ENCODE measurements around the gene TTC28.
"Not testable (repeated sequence)": the region's sequence is repeated elsewhere in the genome, so short reads cannot be mapped to it uniquely, and the experiment has no call there.

TTC28 gene

DNA sequence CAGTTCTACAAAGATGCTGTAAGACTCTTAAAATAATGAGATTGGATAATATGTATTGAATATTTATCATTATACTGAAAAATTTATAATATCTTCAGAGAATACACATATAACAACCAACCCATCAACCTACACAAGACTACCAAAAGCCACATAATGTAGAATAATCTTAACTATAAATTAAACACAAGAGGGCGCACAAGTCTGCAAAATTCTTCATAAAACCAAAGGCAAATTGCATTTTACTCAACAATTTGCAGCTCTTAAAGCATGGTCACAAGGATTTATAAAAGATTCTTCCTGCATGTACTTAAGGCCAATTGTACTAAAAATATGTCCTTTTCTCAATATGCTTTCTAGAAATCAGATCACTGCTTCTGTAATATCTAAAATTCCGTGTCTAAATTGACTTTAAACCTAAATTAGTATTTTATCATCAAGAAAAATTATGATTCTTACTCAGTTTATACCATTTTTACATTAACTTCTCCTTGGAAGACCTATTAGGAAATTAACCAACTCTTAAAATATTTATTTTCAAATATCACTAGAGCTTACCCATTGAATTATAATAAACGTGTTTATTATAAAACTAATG, 79.0 kb downstream of the TTC28 start:
- peak; percentile 36 for DNase-seq

DNA sequence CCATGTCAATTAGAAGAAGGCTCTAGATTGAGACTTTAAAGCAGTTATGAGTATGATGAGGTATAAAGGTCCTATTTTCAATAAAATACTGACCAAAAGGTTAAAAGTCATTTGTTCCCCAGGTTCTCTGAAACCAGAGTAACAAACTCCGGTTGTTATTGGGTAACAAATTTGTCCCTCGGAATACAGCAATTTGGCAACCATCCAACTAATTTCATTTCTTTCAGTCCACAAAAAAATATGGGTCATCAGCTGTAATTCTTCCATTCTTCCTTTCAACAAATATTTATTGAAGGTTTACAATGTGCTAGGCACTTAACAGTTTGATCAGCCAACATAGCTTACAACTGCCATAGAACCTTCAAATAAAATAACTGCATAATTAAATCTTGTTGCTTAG, 79.9 kb downstream of the TTC28 start:
- no peak for DNase-seq

DNA sequence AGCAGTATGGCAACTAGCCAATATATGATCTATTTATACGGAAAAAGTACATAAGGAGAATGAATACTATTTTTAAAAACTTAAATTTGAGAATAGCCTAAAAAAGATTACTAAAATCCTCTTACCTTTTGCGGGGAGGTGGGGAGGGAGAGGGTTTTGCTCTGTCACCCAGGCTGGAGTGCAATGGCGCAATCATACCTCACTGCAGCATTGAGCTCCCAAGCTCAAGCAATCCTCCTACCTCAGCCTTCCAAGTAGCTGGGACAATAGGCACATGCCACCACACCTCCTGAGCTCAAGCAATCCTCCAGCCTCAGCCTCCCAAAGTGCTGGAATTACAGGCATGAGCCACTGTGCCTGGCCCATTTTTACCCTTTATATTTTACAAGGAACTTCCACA, 82.0 kb downstream of the TTC28 start:
- no peak for DNase-seq

DNA sequence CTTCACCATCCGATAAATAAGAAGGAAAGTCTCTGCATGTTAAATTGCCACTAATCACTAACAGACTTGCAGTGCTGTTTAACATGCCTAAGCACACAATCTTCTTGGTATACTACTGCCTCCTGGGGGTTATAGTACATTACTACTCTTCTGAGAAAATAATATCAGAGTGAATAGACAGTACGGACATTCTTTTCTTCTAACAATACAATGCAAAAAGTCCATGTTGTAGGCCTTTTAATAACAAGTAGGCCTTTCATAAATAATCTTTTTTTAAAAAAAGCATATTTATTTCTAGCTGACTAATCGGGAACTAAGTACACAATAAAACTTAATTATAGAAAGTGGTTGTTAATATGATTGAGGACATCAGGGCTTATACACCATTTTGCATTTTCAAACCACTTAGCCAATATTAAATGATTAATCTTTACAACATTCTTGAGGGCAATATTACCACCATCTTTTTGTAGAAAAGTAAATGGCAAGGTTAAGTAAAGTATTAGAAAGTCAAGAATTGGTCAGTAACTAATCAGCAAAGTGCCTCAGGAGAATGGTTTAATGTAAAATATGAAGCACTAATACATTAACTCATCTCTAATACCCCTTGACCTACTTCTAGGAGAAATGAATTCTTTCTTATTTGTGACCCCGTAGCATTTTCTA, 84.7 kb downstream of the TTC28 start:
- no peak for DNase-seq

DNA sequence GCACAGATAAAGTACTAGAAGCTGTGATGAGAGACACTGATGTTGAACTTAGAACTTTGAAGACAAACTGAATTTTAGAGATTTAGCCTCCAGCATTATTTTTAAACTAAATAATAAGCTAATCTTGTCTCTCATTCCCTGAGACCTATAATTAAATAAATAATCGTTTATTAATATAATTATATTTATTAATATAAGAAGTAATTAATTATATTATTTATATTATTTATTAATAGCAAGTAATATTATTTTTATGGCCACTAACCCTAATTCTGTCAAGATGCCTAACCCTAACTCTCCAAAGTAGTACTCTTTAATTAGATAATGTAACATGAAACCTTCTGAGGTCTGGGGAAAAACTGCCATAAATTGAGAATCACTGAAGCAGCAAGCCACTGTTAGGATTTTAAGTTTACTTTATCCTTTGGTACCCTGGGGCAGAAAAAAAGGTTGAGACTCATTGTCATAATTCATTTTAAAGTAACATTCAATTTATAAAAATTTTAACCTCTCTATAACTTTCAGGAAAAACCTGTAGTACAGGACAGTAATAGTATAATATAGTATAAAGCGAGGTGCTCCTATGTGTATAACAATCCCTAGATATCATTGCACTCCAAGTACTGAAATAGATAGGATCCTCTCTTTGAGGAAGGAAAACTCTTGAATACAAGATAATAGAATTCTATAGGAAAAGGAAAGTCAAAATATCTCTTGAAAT, 85.4 kb downstream of the TTC28 start:
- DNase-seq, result no peak

DNA sequence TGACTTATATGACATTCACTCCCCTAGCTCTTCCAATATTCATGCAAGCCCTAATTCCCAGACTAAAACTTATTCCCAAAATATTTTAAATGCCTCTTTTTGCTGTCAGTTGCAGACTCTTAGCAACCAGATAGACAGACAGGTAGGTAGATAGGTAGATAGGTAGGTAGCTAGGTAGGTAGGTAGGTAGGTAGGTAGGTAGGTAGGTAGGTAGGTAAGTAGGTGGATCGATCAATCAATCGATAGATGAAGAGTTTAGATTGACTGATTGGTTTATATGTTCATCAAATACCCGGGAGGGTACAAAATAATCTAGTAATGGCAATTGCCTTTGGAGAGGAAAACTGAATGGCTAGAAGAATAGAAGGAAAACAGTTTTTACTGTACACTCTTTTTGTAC, 86.3 kb downstream of the TTC28 start:
- no peak for DNase-seq

DNA sequence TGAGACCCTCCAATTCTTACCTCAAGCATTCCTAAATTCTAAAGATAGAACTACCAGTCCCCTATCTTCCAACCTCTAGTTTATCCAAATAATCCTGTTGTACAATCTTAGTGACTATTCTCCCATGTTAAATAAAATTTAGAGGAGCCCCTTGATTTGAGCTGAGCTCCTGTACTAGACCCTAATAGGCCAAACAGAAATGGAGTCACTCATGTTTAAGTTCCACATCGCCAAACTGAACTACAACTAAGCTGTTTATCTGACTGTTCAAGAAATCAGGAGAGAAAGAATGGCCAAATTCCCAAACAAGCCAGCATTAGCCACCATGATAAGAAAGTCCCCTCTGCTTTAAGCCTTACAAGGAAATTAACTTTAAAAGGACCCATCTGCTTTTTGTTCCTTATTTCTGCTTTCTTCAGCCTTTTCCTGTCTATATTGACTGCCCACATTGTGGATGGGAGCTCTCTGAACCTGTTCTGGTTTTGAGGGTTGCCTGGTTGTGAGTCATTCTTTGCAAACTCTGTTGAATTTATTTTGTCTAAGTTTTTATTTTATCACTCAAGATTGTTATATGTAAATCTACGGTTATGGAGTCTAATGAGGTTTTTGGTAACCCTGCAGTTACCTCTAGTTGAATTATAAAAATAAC, 90.4 kb downstream of the TTC28 start:
- DNase-seq, result no peak

DNA sequence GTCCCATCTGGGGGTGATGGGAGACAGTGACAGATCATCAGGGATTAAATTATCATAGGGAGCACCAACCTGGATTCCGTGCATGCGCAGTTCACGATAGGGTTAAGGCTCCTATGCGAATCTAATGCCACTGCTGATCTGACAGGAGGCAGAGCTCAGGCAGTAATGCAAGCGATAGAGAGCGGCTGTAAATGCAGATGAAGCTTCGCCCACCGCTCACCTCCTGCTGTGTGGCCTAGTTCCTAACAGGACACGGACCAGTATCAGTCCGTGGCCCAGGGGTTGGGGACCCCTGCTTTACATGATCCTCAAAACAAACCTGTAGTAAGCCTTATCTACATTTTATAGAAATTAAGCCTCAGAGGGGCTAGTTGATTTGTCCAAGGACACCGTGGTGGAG, 94.3 kb downstream of the TTC28 start:
- DNase-seq, result no peak

DNA sequence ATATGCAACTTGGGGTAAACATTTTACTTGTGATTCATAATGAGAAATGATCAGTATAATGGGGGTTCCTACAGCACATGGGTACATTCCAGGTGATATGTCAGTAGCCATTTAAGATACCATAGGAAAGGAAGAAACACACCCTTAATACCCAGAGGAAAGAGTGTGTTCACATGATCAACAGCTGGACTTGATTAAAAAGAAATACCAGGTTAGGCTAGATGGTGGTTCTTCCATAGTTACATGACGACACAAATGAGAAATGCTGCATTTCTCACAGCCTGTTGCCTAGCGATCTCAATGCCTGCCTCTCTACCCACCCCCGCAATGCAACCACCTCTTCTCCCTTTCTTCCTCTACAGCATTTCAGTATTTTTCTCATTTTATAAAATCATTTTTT, 96.8 kb downstream of the TTC28 start:
- no peak for DNase-seq

DNA sequence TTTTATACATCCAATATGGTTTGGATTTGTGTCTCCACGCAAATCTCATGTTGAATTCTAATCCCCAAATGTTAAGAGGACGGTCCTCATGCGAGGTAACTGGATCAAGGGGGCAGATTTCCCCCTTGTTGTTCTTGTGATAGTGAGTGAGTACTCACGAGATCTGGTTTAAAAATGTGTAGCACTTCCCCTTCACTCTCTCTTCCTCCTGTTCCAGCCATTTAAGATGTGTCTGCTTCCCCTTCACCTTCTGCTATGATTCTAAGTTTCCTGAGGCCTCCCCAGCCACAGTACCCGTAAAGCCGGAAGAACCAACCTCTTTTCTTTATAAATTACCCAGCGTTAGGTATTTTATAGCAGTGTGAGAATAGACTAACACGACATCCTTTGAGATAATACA, 98.6 kb downstream of the TTC28 start:
- no peak for DNase-seq

DNA sequence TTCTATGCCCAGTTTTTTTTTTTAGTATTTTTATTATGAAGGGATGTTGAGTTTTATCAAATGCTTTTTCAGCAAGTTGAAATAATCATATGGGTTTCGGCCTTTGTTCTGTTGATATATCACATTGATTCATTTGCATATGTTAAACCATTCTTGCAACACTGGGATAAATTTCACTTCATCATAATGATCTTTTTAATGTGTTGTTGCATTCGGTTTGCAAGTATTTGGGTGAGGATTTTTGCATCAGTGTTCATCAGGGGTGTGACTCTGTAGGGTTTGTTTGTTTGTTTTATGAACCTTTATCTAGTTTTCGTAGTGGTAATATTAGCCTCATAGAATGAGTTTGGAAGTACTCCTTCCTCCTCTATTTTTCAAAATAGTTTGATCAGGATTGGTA, 103.5 kb downstream of the TTC28 start:
- no peak for DNase-seq

DNA sequence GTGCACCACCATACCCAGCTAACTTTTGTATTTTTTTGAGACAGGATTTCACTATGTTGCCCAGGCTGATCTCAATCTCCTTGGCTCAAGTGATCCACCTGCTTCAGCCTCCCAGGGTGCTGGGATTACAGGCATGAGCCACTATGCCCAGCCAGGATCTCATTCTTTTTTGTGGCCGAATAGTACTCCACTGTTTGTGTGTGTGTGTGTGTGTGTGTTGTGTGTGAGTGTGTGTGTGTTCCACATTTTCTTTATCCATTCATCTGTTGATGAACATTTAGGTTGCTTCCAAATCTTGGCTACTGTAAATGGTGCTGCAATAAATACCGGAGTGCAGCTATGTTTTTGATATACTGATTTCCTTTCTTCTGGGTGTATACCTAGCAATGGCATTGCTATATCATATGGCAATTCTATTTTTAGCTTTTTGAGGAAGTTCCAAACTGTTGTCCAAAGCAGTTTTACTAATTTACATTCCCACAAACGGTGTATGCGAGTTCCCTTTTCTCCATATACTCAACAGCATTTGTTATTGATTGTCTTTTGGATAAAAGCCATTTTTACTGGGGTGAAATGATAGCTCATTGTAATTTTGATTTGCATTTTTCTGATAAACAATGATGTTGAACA, 105.4 kb downstream of the TTC28 start:
- no peak for DNase-seq

DNA sequence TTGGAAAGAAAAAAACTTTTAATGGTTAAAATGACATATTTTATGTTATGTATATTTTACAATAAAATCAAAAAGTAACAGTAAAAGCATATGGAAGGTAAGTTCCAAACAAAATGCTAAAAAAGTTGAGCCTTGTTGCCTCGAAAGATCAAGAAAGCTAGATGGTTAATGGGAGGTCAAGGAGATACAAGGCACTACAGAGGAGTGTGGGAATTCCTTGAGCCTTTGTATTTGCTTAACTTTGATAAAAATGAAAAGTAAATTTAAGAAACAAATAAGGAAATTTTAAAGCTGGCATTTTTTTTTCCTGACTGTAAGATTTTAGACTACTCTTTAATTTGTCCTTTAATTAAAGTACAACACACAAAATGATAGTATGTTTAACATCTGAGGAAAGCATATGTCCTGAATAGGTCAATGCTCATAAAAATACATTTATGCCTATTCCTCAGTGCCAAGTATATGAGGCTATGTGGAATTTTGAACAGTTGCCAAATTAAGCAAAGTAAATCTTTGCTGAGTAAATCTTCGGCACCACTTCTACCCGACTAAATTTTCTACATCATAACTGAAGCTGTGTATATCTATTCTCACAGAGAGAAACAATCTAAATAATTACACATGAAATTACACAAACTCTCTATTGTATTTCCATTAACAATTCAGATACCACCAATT, 108.8 kb downstream of the TTC28 start:
- no peak for DNase-seq

DNA sequence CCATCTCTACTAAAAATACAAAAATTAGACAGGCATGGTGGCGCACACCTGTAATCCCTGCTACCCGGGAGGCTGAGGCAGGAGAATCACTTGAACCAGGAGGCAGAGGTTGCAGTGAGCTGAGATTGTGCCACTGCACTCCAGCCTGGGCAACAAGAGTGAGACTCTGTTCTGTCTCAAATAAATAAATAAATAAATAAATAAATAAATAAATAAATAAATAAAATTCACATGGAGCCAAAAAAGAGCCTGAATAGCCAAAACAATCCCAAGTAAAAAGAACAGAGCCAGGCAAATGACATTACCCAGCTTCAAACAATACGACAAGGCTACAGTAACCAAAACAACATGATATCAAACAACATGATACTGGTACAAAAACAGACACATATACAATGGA, 110.7 kb downstream of the TTC28 start:
- not testable (repeated sequence) for DNase-seq

DNA sequence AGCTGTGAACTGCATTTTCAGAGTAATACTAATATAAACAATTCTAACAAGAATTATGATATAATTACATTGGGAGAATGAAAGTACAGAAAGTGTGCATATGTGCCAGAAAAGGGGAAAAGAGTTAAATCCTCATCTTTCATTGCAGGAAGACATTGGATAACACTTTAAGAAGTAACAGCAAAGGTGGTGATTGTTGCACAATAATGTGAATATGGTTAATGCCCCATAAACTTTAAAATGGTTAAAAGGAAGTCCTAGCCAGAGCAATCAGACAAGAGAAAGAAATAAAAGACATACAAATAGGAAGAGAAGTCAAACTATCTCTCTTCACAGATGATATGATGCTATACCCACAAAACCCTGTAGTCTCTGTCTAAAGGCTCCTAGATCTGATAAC, 111.5 kb downstream of the TTC28 start:
- no peak for DNase-seq

DNA sequence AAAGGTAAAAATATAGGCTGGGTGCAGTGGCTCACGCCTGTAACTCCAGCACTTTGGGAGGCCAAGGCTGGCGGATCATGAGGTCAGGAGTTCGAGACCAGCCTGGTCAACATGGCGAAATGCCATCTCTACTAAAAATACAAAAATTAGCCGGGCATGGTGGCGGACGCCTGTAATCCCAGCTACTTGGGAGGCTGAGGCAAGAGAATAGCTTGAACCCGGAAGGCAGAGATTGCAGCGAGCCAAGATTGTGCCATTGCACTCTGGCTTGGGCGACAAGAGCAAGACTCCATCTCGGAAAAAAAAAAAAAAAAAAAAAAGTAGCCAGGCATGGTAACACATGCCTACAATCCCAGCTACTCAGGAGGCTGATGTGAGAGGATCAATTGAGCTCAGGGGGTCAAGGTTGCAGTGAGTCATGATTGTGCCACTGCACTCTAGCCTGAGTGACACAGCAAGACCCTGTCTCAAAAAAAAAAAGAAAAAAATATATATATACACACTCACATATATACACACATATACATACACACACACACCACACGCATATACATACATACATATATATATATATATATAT, 112.6 kb downstream of the TTC28 start:
- DNase-seq, result not testable (repeated sequence)

DNA sequence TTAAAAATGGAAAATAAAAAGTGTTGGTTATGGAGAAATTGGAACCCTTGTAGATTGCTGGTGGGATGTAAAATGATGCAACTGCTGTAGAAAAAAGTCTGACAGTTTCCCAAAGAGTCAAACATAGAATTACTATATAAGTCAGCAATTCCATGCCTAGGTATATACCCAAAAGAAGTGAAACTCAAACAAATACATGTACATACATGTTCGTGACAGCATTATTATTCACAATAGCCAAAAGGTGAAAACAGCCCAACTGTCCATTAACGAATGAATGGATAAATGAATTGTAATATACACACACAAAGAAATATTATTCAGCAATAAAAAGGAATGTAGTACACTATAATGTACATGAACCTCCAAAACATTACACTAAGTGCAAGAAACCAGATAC, 116.0 kb downstream of the TTC28 start:
- no peak for DNase-seq

DNA sequence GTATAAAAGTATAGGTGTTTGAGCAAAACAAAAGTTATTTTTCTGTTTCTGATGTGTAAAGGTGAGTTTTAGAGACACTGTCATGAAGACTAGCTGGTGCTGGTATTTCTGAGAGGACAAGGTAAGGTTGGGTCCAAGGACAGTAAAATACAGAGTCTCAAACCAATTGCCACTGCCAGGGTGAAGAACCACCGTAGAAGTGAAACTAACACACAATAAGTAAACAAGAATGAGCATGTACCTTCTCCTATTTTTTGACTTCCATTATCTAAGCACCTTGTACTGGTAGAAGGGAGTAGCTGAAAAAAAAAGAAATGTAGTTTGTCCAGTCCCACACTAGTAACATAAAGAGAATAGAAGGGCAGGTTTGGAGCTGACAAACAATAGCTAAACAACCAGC, 117.3 kb downstream of the TTC28 start:
- DNase-seq, result no peak

DNA sequence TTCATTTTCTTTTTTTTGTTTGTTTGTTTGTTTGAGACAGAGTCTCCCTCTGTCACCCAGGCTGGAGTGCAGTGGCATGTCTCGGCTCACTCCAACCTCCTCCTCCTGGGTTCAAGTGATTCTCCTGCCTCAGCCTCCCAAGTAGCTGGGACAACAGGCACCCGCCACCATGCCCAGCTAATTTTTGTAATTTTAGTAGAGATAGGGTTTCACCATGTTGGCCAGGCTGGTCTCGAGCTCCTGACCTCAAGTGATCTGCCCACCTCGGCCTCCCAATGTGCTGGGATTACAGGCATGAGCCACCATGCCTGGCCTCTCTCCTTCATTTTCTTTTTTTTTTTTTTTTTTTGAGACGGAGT, 118.9 kb downstream of the TTC28 start:
- DNase-seq, result not testable (repeated sequence)

DNA sequence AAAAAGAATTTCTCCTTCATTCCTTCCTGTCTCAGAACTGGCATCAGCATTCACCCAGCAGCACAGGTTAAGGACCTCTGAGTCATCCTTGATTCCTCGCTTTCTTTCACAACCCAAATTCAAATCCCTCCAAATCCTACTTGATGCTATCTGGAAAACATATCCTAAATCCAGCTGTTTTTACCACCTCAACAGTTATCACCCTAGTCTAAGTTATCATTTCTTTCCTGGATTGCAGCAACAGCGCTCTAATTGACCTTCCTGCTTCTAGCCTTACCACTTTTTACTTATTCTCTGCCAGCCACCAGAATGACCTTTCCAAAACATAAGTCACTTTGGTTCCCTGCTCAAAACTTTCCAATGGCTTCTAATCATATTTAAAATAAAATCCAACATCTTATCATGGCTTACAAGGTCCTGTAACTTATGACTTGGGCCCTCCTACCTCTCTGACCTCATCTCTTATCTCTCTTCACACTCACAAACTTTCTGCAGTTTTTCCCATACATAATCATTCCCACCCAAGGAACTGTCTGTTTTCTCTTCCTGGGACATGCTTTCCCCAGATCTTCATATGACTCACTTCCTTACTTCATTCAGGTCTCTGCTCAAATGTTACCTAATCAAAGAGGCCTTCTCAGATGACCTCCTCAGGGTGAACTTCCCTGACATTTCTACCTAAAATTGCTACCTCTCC, 119.4 kb downstream of the TTC28 start:
- DNase-seq, result no peak

DNA sequence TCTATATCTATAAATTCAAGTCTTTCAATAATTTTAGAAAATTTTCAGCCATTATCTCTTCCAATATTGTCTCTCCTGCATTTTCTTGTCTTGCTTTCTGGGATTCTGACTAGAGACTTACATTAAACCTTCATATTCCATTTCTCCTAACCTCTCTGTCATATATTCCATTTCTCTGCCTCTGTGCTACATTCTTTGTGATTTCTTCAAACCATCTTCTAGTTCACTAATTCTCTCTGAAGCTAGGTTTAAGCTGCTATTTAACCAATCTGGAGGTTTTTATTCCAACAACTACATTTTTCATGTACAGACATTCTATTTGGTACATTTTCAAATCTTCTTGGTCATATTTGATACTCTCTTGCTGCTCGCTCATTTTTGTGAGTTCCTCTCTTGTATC, 122.5 kb downstream of the TTC28 start:
- no peak for DNase-seq

All from NCI-H2107 (cell line).